CD4-positive, alpha-beta memory T cell (primary cell): ENCODE results near the gene UBE2J1. TPM values are rescaled to one million over a fixed set of nuclear protein-coding genes. Genes with fewer than 3 reads are reported as not detected.

Source experiments
- CTCF ChIA-PET: fragments of 350-600 bp; sonication (Branson Sonifier 250); formaldehyde crosslinking; loops from one replicate; lab custom pipeline; 2021; ENCODE audit warnings: inconsistent platforms; ENCODE audit not compliant: partially characterized antibody; lab: Charles Lee
- POLR2A ChIA-PET: fragments of 350-600 bp; sonication (Branson Sonifier 250); formaldehyde crosslinking; loops from one replicate; lab custom pipeline; 2021; ENCODE audit not compliant: partially characterized antibody; lab: Charles Lee
- DNase-seq, 5 donors: peaks; one replicate each; pipeline versions ENCODE4 v3.0.0 to v3.0.0-alpha.2; 2020 to 2022; ENCODE audit warnings: mixed read lengths in 1 of 5
- H3K27ac ChIP-seq: one replicate; pipeline ENCODE4 v1.7.0; 2013; ENCODE audit warnings: low read depth, low read length
- H3K27me3 ChIP-seq: 2 replicates; pipeline ENCODE4 v1.7.0; 2013; ENCODE audit warnings: mild to moderate bottlenecking, low read length, moderate library complexity; ENCODE audit not compliant: insufficient read depth
- H3K36me3 ChIP-seq: 2 replicates; pipeline ENCODE4 v1.7.0; 2013; ENCODE audit warnings: mild to moderate bottlenecking, low read length, moderate library complexity; ENCODE audit not compliant: insufficient read depth
- H3K4me1 ChIP-seq: 2 replicates; pipeline ENCODE4 v1.7.0; 2013; ENCODE audit warnings: mild to moderate bottlenecking, low read length, moderate library complexity; ENCODE audit not compliant: insufficient read depth
- H3K4me3 ChIP-seq, 2 donors: one replicate each; pipeline ENCODE4 v1.7.0; 2013; ENCODE audit warnings: low read length in 2 of 2, mild to moderate bottlenecking in 1 of 2
- H3K9me3 ChIP-seq, 2 donors: one replicate each; pipeline ENCODE4 v1.7.0; 2013; ENCODE audit warnings: low read length in 2 of 2, control low read depth in 1 of 2; ENCODE audit not compliant: control insufficient read depth in 1 of 2
- H3K27ac Mint-ChIP-seq, 7 donors: one replicate each; pipeline ENCODE4 v1.8.0; 2020 to 2021; ENCODE audit warnings: mixed read lengths in 7 of 7, mild to moderate bottlenecking in 6 of 7, inconsistent platforms in 3 of 7, moderate library complexity in 3 of 7
- H3K27me3 Mint-ChIP-seq, 2 donors: one replicate each; pipeline ENCODE4 v1.8.0; 2020 to 2021; ENCODE audit warnings: mixed read lengths in 2 of 2
- H3K36me3 Mint-ChIP-seq, 2 donors: one replicate each; pipeline ENCODE4 v1.8.0; 2020 to 2021; ENCODE audit warnings: mixed read lengths in 2 of 2, inconsistent platforms in 1 of 2, mild to moderate bottlenecking in 1 of 2
- H3K4me1 Mint-ChIP-seq, 4 donors: one replicate each; pipeline ENCODE4 v1.8.0; 2020 to 2021; ENCODE audit warnings: mixed read lengths in 4 of 4, mild to moderate bottlenecking in 1 of 4
- H3K4me3 Mint-ChIP-seq, 8 donors: one replicate each; pipeline ENCODE4 v1.8.0; 2020 to 2021; ENCODE audit warnings: mixed read lengths in 8 of 8, mild to moderate bottlenecking in 7 of 8, moderate library complexity in 6 of 8, inconsistent platforms in 3 of 8
- H3K9me3 Mint-ChIP-seq, 8 donors: one replicate each; pipeline ENCODE4 v1.8.0; 2020 to 2021; ENCODE audit warnings: mixed read lengths in 8 of 8, mild to moderate bottlenecking in 5 of 8, inconsistent platforms in 3 of 8, moderate library complexity in 1 of 8
- intact Hi-C: fragments of 100-400 bp; cut with micrococcal nuclease; formaldehyde crosslinking; loops from one replicate; pipeline ENCODE4 v1.15.1; 2023
- polyA plus RNA-seq, 2 donors: library from polyadenylated mRNA; unstranded; fragments of 300-500 nt; fragmentation: Illumina TruSeq; gene quantifications; one replicate each; pipeline ENCODE4 v1.2.3, GENCODE V29; 2021
- total RNA-seq, 2 experiments: library from RNA; stranded (reverse); gene quantifications; one replicate each; pipeline ENCODE4 v1.2.3, GENCODE V29; 2021

The UBE2J1 gene
- total and polyA plus RNA-seq, 4 experiments from 2014 or later = 21.9 to 53.8 (median 28.3) TPM

DNA sequence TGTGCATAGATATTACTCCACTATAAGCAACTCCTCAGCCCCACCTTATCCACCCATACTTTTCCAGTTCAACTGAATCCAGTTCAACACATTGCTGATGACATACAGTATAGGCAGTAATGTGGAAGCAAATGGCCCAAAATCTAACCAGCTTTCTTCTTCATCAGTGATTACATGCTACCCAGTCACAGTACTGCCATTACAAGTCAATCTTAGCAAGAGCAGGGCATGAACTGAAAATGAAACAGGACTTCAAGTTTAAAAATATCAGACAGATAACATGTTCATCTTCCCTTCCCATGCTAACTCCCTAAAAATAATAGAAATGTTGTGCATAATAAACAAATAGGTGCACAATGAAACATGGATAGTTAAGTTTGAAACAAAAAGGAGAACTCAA, 40.3 kb upstream of the UBE2J1 start:
- no peaks in the 10 kb centered on the region for H3K9me3 ChIP-seq
- intact Hi-C loops = no loop called here
- Mint-ChIP-seq H3K27ac (no peak overlapping the region), H3K4me3 (no peak overlapping the region), H3K36me3 (peaks cover 0 to 5% of the 10 kb centered on the region in 2 donors), H3K4me1 (peaks cover 0 to 2% (median 0%) of the 10 kb centered on the region in 4 donors), H3K9me3 (peaks cover 3 to 15% (median 10%) of the 10 kb centered on the region in 8 donors), H3K27me3 (peaks cover 0 to 4% of the 10 kb centered on the region in 2 donors)
- H3K27me3 ChIP-seq = no peaks in the 10 kb centered on the region
- H3K4me3 ChIP-seq = no peak overlapping the region
- no peaks in the 10 kb centered on the region for H3K36me3 ChIP-seq
- ChIA-PET POLR2A (no interaction called here), CTCF (interaction anchor here (2.2 kb wide), 1 partner anchor 21 kb away, joined by 6 read pairs; no protein-coding TSS in a partner anchor)
- no peak overlapping the region for H3K27ac ChIP-seq
- H3K4me1 ChIP-seq = no peaks in the 10 kb centered on the region
- no peak for DNase-seq

DNA sequence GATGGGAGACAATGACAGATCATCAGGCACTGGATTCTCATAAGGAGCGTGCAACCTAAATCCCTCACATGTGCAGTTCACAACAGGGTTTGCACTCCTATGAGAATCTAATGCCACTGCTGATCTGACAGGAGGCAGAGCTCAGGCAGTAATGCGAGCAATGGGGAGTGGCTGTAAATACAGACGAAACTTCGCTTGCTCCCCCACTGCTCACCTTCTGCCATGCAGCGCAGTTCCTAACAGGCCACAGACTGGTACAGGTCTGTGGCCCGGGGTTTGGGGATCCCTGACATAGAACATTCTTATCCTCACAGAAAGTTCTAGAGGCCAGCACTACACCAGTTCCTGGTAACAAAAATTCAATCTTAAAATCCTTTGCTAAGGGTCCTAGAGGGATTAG, 36.3 kb upstream of the UBE2J1 start:
- no peak overlapping the region for H3K27ac ChIP-seq

DNA sequence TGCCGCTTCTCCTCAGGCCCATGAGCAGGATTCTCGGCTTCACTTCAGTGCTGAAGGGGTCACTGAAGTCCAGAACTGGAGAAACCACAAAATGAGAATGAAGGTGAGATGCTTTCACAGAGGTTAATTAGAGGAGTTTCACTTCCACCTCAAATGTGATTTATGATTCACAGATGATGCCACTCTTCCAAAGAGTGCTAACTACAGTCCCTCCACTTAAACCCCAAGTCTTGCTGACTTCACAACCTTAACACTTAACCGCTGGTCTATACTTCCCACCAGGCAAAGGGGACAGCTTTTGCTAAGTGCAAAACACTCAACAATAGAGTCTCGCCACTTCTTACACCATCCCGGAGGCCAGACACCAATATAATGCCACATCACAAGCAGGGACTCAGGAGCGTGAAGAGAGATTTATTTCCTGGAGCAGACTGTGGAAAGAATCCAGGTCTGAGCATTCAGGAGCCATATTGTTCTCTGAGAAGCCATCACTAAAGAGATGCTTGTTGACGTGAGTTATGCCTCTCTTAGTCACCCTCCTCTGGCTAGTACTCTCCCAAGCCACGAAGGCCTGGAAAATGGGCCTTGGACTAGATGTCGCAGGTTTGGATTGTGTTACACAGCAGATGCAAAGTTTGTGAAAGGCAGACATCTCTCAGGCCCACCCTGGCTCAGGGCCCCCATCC, 35.1 kb upstream of the UBE2J1 start:
- CTCF ChIA-PET = interaction anchor here (1.1 kb wide), 1 partner anchor 10 kb away, joined by 3 read pairs; no protein-coding TSS in a partner anchor
- H3K4me1 Mint-ChIP-seq = peaks cover 0 to 2% (median 0%) of the 10 kb centered on the region in 4 donors

More for the DNA sequence above, 36.3 kb upstream of the UBE2J1 start:
- no peak overlapping the region for H3K4me3 Mint-ChIP-seq
- peaks cover 0 to 9% of the 10 kb centered on the region in 2 donors for H3K36me3 Mint-ChIP-seq
- no peaks in the 10 kb centered on the region for H3K36me3 ChIP-seq
- H3K4me1 ChIP-seq = no peaks in the 10 kb centered on the region
- intact Hi-C loops = no loop called here
- no peaks in the 10 kb centered on the region for H3K9me3 ChIP-seq
- H3K9me3 Mint-ChIP-seq = peaks cover 3 to 10% (median 9%) of the 10 kb centered on the region in 8 donors
- CTCF ChIA-PET = interaction anchor here (1.7 kb wide), 1 partner anchor 17 kb away, joined by 6 read pairs; no protein-coding TSS in a partner anchor
- no peak for DNase-seq
- peaks cover 0 to 2% (median 0%) of the 10 kb centered on the region in 4 donors for H3K4me1 Mint-ChIP-seq
- H3K27me3 Mint-ChIP-seq = peaks cover 0 to 3% of the 10 kb centered on the region in 2 donors
- no peak overlapping the region for H3K4me3 ChIP-seq
- POLR2A ChIA-PET = no interaction called here
- no peak overlapping the region for H3K27ac Mint-ChIP-seq
- no peaks in the 10 kb centered on the region for H3K27me3 ChIP-seq

DNA sequence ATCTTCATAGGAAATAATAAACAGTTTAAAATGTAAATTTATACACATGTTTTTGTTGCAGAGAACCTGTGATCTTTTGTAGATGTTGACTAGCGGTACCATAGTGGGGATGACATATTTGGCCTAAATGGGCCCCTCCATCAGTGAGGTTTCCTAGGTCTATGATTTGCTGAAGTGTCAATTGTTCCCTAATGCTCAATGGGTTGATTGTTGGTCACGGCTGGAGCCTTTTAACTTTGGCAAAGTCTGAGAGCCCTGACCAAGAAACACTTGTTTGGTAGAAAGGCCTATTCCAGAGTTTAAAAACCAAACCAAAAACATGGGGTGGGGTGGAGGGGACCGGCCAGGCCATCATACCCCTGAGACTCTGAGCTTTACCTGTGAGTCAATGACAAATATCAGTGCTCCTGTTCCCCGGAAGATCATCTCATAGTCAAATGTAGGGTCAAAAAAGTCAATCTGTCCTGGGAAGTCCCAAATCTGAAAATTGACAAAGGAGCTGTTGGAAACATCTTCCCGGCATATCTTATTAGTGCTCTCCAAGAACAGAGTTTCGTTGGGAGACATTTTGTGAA, 34.5 kb upstream of the UBE2J1 start:
- no peak for DNase-seq
- no peaks in the 10 kb centered on the region for H3K27me3 ChIP-seq
- no peaks in the 10 kb centered on the region for H3K36me3 ChIP-seq
- H3K27ac ChIP-seq = no peak overlapping the region
- no peak overlapping the region for H3K4me3 ChIP-seq
- Mint-ChIP-seq H3K36me3 (peaks cover 0 to 4% of the 10 kb centered on the region in 2 donors), H3K27ac (no peak overlapping the region), H3K9me3 (peaks cover 0 to 3% (median 0%) of the 10 kb centered on the region in 8 donors), H3K27me3 (peaks cover 0 to 2% of the 10 kb centered on the region in 2 donors), H3K4me1 (peaks cover 0 to 2% (median 0%) of the 10 kb centered on the region in 4 donors), H3K4me3 (no peak overlapping the region)
- intact Hi-C loops = no loop called here
- POLR2A ChIA-PET = no interaction called here
- H3K9me3 ChIP-seq = no peaks in the 10 kb centered on the region
- H3K4me1 ChIP-seq = no peaks in the 10 kb centered on the region
- CTCF ChIA-PET = interaction anchor here (1.1 kb wide), 1 partner anchor 9 kb away, joined by 3 read pairs; no protein-coding TSS in a partner anchor

More for the DNA sequence above, 35.1 kb upstream of the UBE2J1 start:
- Mint-ChIP-seq H3K27me3 (peaks cover 0 to 2% of the 10 kb centered on the region in 2 donors), H3K9me3 (peaks cover 0 to 3% (median 0%) of the 10 kb centered on the region in 8 donors), H3K4me3 (no peak overlapping the region), H3K27ac (no peak overlapping the region), H3K36me3 (peaks cover 0 to 4% of the 10 kb centered on the region in 2 donors)
- DNase-seq = no peak
- Histone ChIP-seq H3K27ac (no peak overlapping the region), H3K9me3 (no peaks in the 10 kb centered on the region), H3K27me3 (no peaks in the 10 kb centered on the region), H3K4me1 (no peaks in the 10 kb centered on the region), H3K4me3 (no peak overlapping the region), H3K36me3 (no peaks in the 10 kb centered on the region)
- POLR2A ChIA-PET = no interaction called here
- intact Hi-C loops = no loop called here

DNA sequence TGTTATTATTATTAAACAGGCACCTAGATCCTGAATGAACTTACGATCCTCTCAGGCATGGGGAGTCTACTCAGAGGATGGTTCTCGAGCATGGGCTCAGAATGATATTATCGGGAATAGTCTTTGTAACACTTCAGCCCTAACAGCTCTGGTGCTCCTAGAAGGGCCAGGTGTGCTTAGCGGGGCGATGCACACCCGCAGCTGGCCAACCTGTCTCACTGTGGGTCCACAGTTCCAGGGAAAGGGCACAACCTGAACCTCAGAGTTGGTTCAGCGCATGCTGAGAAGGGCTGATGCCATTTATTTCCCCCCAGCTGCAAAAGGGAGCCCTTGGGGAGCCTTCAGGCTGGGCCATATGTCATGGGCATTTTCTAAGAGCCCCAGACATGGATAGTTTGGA, 33.3 kb upstream of the UBE2J1 start:
- intact Hi-C loops = no loop called here
- Histone ChIP-seq H3K9me3 (no peaks in the 10 kb centered on the region), H3K27me3 (no peaks in the 10 kb centered on the region), H3K4me3 (no peak overlapping the region), H3K4me1 (no peaks in the 10 kb centered on the region), H3K27ac (no peak overlapping the region), H3K36me3 (no peaks in the 10 kb centered on the region)
- POLR2A ChIA-PET = no interaction called here
- Mint-ChIP-seq H3K9me3 (peaks cover 0 to 1% (median 0%) of the 10 kb centered on the region in 8 donors), H3K36me3 (peaks cover 0 to 4% of the 10 kb centered on the region in 2 donors), H3K4me3 (no peak overlapping the region), H3K27me3 (peaks cover 0 to 2% of the 10 kb centered on the region in 2 donors), H3K27ac (no peak overlapping the region), H3K4me1 (no peaks in the 10 kb centered on the region)
- CTCF ChIA-PET = interaction anchor here (1.1 to 1.4 kb wide), 2 partner anchors 10 to 29 kb away, joined by 3 to 4 read pairs; no protein-coding TSS in a partner anchor
- DNase-seq = no peak

DNA sequence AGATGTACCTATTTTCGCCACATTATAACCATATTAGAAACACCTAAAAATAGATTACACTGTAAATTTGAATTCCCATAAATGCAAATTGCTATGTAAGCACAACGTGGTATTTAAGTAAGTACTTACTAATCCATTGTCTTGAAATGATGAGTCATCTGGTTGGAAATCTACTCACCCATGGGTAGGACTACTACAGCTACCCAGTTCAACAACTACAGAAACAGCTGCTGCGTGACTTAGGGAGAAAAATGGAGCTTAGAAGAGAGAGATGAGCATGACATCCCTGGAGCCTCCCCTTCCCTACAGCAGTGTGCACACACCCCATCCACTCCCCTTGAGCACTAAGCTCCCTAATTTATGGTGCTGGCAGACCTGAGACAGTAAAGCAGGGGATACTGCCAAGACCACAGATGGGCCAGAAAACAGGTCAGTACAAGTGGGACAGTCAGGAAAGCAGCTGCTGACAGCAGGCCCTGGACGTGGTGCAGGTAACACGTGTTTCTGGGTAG, 32.7 kb upstream of the UBE2J1 start:
- Histone ChIP-seq H3K27me3 (no peaks in the 10 kb centered on the region), H3K9me3 (no peaks in the 10 kb centered on the region), H3K4me3 (no peak overlapping the region), H3K4me1 (no peaks in the 10 kb centered on the region), H3K36me3 (no peaks in the 10 kb centered on the region), H3K27ac (no peak overlapping the region)
- POLR2A ChIA-PET = no interaction called here
- intact Hi-C loops = no loop called here
- CTCF ChIA-PET = interaction anchor here (1.0 to 1.4 kb wide), 3 partner anchors 9 to 29 kb away, joined by 3 to 4 read pairs (median 3); no protein-coding TSS in a partner anchor
- Mint-ChIP-seq H3K9me3 (no peaks in the 10 kb centered on the region), H3K4me3 (no peak overlapping the region), H3K4me1 (no peaks in the 10 kb centered on the region), H3K27ac (no peak overlapping the region), H3K36me3 (peaks cover 0 to 4% of the 10 kb centered on the region in 2 donors), H3K27me3 (peaks cover 0 to 2% of the 10 kb centered on the region in 2 donors)
- no peak for DNase-seq

DNA sequence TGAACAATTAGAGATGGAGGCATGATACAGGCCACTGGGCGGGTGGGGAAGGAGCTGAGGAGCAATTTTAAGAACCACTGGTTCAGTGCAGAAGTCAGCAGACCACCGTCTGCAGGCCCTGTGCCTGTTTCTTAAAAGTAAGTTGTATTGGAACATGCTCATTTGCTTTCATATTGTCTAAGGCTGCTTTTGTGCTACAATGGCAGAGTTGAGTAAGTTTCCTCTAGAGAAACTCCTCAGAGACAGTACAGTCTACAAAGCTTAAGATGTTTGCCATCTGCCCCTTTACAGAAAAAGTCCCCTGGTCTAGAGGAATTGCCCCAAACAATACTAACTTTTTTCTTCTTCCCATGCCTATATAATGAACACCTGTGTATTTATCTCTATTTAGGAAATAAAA, 28.5 kb upstream of the UBE2J1 start:
- Mint-ChIP-seq H3K27ac (no peak overlapping the region), H3K4me3 (no peak overlapping the region), H3K36me3 (peaks cover 0 to 4% of the 10 kb centered on the region in 2 donors), H3K27me3 (peaks cover 0 to 2% of the 10 kb centered on the region in 2 donors), H3K4me1 (peaks cover 1 to 4% (median 4%) of the 10 kb centered on the region in 4 donors), H3K9me3 (no peaks in the 10 kb centered on the region)
- DNase-seq = no peak
- no peak overlapping the region for H3K27ac ChIP-seq
- ChIA-PET POLR2A (interaction anchor here (0.6 kb wide), 1 partner anchor 51 kb away, joined by 3 read pairs; no protein-coding TSS in a partner anchor), CTCF (interaction anchor here (0.7 to 1.8 kb wide), 2 partner anchors 9 to 472 kb away, joined by 3 to 9 read pairs; no protein-coding TSS in a partner anchor)
- no peaks in the 10 kb centered on the region for H3K27me3 ChIP-seq
- H3K4me1 ChIP-seq = peaks cover 5% of the 10 kb centered on the region
- no peak overlapping the region for H3K4me3 ChIP-seq
- no peaks in the 10 kb centered on the region for H3K36me3 ChIP-seq
- no peaks in the 10 kb centered on the region for H3K9me3 ChIP-seq
- intact Hi-C loops = no loop called here
